HG03135 (cell line): Measurements from ENCODE around the gene CUL2.
A peak's percentile ranks its signal among the peaks of the same experiment; 100 is the strongest.
"Not testable (repeated sequence)": the region's sequence is repeated elsewhere in the genome, so short reads cannot be mapped to it uniquely, and the experiment has no call there.

Experiments
- ATAC-seq: cut with Tn5 transposase; IDR thresholded peaks from one replicate; pipeline ENCODE4 v1.9.1; 2021; ENCODE audit warnings: mild to moderate bottlenecking, moderate library complexity; ENCODE audit not compliant: unreplicated experiment

CUL2 gene

DNA sequence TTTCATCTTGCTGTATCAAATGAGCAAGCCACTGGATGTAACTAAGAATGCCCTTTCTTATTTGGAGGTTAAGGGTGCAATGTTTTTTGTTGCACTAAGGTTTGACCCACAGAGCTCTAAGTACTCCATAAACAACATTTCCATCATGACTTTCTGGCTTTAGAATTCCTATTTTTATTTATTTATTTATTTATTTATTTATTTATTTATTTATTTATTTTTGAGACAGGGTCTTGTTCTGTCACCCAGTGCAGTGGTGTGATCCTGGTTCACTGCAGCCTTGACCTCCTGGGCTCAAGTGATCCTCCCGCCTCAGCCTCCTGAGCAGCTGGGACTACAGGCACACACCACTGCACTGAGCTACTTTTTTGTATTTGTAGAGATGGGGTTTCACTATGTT lies 9.9 kb downstream of the CUL2 start:
- ATAC-seq, result not testable (repeated sequence)

DNA sequence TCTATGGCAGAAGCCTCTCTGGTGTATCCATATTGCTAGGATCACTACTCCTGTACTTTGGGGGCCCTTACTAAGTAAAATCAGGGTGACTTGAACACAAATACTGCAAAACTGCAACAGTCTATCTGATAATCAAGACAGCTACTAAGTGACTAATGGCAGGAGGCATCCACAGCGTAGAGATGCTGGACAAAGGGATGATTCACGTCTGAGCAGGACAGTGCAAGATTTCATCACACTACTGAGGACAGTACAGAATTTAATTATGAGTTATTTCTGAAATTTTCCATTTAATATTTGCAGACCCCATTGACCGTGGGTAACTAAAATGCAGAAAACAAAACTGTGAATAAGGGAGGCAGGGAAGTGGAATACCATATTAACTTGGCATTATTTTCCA lies 10.4 kb downstream of the CUL2 start:
- ATAC-seq, result no peak

DNA sequence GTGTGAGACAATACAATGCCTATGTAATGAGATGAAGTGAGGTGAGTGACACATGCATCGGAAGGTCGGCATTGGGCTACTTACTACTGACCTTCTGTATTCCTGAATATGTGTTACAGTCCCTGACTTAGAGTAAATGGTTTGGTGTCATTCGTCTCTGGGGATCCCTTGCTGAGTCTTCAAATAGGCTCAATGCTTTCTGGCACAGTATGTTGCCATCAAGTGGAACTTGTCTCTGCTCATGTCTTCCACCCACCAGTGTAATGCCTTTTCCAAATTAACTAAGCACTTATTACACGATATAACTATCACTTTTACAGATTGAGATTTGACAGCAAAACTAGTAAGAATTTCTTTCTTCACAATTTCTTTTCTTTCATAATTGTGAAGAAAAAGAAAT lies 10.9 kb downstream of the CUL2 start:
- no peak for ATAC-seq

DNA sequence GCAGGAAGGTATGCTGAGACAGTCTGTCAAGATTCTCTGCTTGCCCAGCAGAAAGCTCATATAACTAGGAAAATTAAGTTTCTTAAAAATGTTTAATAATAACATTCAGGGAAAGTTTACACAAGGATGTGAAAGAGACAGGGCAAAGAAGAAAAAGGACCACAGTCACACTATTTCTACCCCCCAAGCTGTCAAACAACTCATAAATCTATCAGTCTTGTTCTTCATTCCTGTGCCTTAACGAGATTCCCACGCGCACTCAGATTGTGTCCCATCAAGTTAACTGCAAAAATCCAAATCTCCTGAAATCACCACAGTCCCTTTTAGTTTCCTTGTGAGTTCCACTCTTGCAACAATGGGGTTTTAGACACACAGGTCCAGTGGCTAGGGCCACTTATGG lies 14.9 kb downstream of the CUL2 start:
- ATAC-seq, result no peak

DNA sequence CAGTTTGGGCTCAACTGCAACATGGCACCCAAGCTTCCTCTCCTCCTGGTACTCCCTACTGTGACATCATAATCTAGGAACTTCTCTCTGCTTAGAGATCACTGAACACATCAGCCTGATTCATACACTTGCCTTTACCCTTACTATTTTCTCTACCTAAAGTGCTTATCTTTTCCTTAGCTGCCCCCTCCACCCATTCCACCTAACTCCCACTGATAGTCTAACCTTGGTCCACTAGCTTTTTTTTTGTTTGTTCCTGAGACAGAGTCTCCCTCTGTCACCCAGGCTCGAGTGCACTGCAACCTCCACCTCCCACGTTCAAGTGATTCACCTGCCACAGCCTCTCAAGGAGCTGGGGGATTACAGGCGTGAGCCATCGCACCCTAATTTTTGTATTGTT lies 15.9 kb downstream of the CUL2 start:
- no peak for ATAC-seq

DNA sequence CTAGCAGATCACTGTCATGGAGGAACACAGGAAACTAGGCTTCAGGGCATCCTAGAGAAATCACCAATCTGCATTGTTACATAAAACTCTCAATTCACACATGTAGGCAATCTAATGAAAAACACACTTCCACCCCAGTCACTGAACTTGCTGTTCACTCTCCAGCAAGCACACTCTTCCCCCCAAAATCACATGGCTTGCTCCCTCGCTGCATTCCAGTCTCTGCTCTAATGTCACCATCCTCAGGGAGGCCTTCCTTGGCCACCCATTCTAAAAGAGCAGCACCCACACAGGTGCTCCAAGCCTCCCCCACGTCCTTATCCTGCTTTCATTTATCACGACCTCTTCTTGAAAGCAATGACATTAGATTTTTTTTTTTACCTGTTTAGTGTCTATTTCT lies 19.6 kb downstream of the CUL2 start:
- ATAC-seq, result no peak

DNA sequence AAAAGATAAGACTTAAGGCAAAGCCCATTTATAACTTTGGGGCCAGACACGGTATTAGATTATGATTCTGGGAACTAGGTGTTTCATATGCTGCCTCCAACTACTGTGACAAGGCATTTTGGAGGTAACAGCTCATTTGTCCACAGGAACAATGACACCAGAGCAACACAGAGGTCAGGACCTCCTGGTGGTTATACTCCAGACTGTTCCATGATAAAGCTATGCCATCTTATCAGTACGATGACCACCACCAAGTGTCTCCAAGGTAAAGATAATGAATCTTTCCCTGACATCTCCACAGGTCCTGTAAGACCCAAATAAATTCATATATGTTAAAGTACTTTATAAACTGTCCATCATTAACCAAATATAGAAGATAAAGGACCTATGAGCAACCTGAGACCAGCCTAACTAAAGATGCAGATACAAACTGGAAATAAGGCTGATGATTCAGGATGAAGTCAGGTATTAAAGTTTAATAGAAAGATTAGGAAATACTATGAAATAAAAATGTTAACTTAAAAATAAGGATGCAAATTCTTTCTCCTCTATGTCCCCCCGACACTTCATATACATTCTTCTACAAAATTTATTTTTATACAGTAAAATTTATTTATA lies 26.2 kb downstream of the CUL2 start:
- ATAC-seq, result no peak

DNA sequence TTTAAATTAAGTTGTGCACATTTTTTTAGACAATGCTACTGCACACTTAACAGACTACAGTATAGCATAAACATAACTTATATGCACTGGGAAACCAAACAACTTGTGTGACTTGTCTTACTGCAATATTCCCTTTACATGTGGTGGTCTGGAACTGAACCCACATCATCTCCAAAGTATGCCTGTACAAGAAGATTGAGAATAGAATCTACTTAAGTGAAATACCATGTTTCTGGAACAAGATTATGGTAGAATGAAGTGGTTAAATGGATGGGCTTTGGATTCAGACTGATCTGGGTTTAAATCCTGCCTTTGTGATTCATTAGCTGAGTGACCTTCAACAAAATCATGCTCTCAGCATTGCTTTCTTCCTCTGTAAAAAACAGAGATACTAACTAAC lies 30.7 kb downstream of the CUL2 start:
- no peak for ATAC-seq

DNA sequence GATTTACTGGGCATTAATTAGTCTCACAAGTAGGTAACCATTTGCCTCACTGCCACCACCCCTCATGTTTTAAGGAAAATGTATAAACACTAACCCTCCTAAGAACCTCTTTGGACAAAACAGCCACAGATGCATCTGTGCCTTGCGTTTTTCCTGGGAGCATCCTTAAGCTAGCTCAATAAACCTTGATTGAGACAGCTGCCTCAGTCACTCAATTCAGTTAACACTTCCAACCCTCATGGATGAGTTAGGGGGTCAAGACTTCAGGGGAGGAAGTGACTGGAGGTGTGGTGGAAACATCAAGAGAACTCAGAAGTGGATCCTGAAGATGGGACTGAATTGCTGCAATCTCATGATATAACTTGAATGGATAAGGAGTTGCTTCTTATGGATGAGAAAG lies 31.5 kb downstream of the CUL2 start:
- ATAC-seq, result no peak

DNA sequence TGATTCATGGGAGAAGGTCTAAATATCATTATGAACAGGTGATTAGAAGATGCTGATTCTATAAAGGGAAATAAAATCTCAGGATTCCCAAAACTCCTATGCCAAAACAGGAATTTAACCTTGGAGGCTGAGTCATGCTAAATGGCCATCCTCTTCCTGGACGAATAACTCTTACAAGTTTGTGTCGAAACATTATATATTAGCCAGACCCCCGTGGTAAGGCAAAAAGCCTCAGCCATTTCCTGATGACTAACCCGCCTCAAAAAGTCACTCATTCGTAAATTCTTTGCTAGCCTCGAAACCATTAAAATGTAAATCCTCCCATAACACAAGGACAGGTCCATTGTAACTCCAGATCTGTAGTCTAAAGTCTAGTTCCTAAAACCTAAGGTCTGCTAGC lies 32.0 kb downstream of the CUL2 start:
- peak; percentile 87 for ATAC-seq

DNA sequence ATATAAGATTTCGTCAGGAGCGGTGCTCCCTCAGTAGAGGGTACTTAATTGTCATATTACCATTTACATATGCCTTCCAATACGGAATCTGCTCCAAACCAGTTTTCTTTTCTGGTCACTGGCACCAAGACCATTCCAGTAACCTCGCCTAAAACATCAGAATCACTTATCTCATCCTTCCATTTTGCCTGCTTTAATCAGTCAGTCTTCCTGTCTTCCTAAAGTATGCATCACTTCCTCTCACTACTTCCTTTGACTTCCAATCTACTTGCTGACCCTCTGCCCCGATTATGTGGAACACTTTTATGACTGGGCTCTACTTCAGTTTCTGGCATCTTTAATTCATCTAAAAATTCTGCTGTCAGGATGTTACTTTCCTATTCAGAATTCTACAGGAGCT lies 33.5 kb downstream of the CUL2 start:
- ATAC-seq, result no peak

DNA sequence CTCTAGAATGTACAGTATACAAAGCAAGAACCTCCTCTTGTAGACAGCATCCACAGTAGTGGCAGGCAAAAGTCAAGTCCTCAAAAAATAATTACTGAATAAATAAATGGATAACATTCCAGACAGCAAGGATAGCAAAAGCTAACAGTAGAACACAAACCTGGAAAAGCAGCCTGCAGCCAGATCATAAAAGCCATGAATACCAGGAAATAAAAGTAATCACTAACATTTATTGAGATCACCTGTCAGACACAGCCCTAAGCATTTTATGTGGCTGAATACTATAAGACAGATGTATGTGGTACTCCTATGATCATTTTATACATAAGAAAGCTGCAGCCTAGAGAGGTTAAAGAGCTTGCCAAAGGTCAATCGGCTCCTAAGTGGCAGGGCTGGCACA lies 34.0 kb downstream of the CUL2 start:
- no peak for ATAC-seq

DNA sequence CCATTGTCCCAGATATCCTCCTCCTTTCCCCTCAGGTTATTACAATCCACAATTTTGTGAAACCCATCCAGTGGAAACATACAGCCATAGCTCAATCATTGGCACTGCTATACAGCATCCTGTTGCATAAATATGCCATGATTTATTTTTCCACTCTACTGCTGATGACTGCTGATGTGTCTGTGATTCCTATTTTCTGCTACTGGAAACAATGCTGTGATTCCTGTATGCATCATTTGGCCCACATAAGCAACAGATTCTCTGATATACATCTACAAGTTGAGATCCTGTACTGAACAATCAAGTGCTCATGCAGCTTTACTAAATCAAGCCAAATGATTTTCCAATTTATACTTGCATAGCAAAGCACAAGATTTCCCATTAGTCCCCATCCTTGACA lies 39.6 kb downstream of the CUL2 start:
- ATAC-seq, result no peak

DNA sequence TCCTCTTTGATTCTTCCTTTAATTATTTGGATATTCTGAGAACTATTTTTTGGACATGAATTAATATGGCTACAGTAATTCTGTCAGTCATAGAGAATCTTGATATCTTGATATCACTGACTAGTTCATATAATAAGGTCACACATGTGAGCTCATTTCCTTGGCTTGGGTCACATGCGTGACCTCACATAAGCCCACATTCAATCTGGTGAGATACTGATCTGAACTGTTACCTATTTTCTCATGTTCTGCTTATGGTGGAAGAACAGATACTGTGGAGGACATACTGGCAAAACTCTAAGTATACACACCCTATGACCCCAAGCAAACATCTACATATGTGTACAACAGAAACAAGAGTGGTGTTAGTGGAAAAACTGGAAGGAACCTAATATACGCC lies 44.1 kb downstream of the CUL2 start:
- no peak for ATAC-seq

DNA sequence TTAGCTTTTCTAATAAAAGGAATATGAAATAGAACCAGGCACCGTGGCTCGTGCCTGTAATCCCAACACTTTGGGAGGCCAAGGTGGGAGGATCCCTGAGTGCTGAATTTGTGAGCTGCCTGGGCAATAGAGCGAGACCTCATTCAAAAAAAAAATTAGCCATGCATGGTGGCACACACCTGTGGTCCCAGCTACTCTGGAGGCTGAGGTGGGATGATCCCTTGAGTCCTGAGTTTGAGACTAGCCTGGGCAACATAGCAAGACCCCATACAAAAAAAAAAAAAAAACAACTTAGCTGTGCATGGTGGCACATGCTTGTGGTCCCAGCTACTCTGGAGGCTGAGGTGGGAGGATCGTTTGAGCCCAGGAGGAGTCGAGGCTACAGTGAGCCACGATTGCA lies 44.9 kb downstream of the CUL2 start:
- not testable (repeated sequence) for ATAC-seq

DNA sequence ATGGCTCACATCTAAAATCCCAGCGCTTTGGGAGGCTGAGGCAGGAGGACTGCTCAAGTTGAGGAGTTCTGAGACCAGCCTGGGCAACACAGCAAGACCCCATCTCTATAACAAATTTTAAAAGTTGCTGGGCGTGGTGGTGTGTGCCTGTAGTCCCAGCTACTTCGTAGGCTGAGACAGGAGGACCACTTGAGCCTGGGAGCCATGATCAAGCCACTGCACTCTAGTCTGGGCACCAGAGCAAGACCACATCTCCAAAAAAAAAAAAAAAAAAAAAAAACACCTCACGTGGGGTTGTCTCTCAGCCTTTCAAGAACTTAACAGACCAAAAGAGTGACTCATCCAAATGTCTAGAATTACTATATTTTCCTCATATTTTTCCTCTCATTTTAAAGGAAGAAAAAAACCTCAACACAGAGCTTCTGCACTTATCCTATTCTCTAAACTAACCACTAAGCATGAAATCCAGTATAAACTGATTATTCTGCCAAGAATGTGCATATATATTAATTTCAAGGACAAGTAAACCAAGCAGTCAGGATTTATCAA lies 46.3 kb downstream of the CUL2 start:
- ATAC-seq, result no peak

DNA sequence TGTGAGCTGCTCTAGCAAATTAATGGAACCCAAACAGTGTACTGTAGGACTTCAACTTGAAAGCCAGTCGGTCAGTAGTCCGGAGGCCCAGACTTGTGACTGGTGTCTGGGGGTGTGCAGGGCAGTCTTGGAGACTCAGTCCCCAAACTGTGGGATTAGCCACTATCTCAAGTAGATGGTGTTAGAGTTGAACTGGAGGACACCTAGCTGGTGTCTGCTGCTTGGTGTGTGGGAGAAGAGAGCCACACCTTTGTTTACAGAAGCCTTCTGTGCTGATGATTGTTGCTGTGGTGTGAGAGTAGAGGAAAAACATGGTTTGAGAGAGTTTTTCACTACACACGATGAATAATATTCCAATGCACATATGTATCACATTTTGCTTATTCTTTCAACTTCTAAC lies 47.4 kb downstream of the CUL2 start:
- no peak for ATAC-seq

DNA sequence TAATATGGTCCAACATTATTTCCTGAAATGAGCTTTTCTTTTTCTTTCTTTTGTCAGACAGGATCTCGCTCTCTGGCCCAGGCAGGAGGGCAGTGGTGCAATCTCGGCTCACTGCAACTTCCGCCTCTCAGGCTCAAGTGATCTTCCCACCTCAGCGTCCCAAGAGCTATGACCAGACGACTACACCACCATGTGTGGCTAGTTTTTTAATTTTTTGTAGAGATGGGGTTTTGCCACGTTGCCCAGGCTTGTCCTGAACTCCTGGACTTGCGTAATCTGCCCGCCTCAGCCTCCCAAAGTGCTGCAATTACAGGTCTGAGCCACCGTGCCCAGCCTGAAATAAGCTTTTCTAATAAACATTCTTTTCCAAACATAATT lies 48.6 kb downstream of the CUL2 start:
- ATAC-seq, result no peak

DNA sequence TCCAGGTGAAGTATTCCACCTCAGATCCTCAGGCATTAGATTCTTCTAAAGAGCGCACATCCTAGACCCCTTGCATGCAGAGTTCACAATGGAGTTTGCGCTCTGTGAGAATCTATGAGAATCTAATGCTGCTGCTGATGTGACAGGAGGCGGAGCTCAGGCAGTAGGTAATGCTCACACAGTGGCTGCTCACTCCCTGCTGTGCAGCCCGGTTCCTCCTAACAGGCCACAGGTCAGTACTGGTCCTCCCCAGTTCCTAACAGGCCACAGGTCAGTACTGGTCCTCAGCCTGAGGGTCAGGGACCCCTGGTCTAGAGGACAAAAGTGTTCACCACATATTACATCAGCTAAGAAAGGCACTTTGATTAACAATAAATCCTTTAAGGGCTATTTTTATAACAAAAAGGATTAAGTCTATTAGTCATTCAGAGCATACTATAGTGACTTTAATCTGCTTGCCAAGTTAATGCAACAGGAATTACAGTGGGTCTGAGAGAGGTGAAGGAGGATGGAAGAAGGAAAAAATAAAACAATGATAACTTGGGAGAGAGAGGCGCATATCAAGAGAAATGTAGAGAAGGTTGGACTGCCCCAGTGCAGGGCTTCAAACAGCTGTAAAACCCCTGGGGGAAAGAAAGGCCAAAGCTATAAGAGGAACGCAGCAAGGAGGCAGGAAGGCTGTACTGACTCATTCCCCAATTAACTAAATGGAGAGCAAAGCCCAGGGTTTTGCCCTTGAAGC lies 49.2 kb downstream of the CUL2 start:
- no peak for ATAC-seq

DNA sequence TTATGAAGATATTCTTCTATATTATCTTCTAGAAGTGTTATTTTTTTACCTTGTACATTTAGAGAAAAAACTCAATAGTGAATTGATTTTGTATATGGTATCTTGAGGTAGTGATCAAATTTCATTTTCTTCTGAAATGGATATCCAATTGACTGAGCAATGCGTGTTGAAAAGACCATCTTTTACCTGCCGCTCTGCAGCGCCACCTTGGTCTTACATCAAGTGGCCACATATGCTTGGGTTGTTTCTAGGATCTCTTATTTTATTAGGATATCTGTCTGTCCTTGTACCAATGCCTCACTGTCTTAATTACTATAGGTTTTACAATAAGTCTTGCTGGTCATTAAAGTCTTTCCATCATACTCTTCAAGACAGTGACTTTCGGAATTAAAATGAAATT lies 53.0 kb downstream of the CUL2 start:
- no peak for ATAC-seq

DNA sequence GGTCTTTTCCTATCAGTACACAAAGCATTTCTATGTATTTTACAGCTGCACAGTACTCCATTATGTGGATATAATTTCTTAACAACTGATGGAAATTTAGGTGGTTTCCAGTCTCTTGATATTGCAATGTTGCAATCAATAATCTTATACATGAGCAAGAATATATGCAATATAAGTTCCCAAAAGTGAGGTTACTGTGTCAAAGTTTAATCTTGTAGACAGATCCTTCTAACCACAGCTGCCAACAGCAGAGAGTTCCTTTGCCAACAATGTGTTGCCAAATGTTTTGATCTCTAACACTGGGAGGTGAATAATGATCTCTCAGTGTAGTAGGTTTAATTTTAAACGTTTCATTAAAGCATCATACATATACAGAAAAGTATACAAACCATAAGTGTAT lies 54.5 kb downstream of the CUL2 start:
- no peak for ATAC-seq

DNA sequence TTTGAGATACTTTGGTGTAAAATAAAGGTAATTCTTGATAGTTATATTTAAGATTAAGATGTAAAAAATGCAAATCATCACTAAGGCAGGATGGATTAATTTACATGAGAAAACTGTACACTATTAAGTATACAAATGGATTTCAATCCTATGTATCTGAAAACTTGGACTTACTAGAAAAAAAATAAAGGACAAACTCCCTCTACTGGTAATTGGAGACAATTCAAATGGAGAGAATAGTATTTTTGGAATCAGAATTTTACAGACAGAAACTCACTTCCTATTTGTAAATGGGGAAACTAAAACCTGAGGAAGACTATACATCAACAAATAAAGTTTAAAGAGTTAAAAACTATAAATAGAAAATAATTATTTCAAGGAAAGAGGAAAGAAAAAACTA lies 62.6 kb downstream of the CUL2 start:
- ATAC-seq, result no peak

DNA sequence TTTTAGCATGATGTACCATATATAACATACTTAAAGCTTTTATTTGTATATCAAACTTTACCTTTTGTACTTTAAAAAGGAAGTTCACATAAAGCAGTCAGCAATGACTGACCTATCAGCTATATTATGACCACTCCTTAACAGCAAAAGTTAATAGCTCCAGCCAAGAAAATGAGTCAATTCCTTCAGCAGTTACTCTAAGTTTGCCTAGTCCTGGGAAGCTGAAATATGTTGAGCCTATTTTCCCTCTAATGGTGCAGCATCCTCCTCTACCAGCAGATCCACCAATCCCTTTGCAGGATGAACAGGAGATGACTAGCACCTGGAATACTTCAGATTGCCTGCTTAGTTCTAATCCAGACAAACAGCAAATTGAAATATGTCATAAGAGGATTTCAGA lies 64.2 kb downstream of the CUL2 start:
- no peak for ATAC-seq
